Mesothelial cell of epicardium (in vitro differentiated cells): ENCODE measurements around the gene AGO4. TPM values are rescaled to one million over a fixed set of nuclear protein-coding genes. Genes with fewer than 3 reads are reported as not detected.

Experiments used
- DNase-seq, 2 experiments: peaks; one replicate each; pipeline ENCODE4 v3.0.0; 2021; ENCODE audit warnings: low spot score in 2 of 2; ENCODE audit not compliant: unreplicated experiment in 2 of 2
- H3K27ac Mint-ChIP-seq: 2 replicates; pipeline ENCODE4 v1.8.0; 2021; ENCODE audit warnings: mixed read lengths
- H3K27me3 Mint-ChIP-seq: 2 replicates; pipeline ENCODE4 v1.8.0; 2021; ENCODE audit warnings: low read depth, mixed read lengths
- H3K36me3 Mint-ChIP-seq: 2 replicates; pipeline ENCODE4 v1.8.0; 2021; ENCODE audit warnings: mixed read lengths
- H3K4me1 Mint-ChIP-seq: 2 replicates; pipeline ENCODE4 v1.8.0; 2021; ENCODE audit warnings: mixed read lengths
- H3K4me3 Mint-ChIP-seq: 2 replicates; pipeline ENCODE4 v1.8.0; 2021; ENCODE audit warnings: mild to moderate bottlenecking, moderate library complexity, mixed read lengths
- H3K9me3 Mint-ChIP-seq: 2 replicates; pipeline ENCODE4 v1.8.0; 2021; ENCODE audit warnings: mixed read lengths
- CTCF ChIP-seq: fragments of 200-600 bp; sonication (generic); IDR thresholded peaks from one replicate; pipeline ENCODE4 v1.5.0; 2021; ENCODE audit warnings: antibody characterized with exemption; ENCODE audit not compliant: unreplicated experiment
- total RNA-seq: library from RNA; stranded (reverse); gene quantifications from 3 replicates; pipeline ENCODE4 v1.2.1, GENCODE V29; 2021

Gene AGO4
- total RNA-seq, 1 donor from 2014 or later, result 26.5 TPM

- no peak overlapping the region for H3K27ac Mint-ChIP-seq
- no peaks in the 10 kb centered on the region for H3K27me3 Mint-ChIP-seq
- no peak for DNase-seq
- H3K9me3 Mint-ChIP-seq, result peaks cover 3% of the 10 kb centered on the region
- H3K4me1 Mint-ChIP-seq, result peaks cover 13% of the 10 kb centered on the region
- H3K36me3 Mint-ChIP-seq, result peaks cover 37% of the 10 kb centered on the region
- H3K4me3 Mint-ChIP-seq, result no peak overlapping the region
- TF ChIP-seq CTCF, result no peak
Observed at GRCh38 chr1:35833395-35833794, 25.6 kb downstream of the AGO4 start.

- no peak for DNase-seq
- Mint-ChIP-seq H3K4me3 (no peak overlapping the region), H3K9me3 (peaks cover 3% of the 10 kb centered on the region), H3K27ac (peak overlapping the region; percentile 47), H3K27me3 (no peaks in the 10 kb centered on the region), H3K4me1 (peaks cover 13% of the 10 kb centered on the region), H3K36me3 (peaks cover 40% of the 10 kb centered on the region)
- no peak for TF ChIP-seq CTCF
Observed at GRCh38 chr1:35834218-35834617, 26.4 kb downstream of the AGO4 start.

- peaks cover 44% of the 10 kb centered on the region for H3K36me3 Mint-ChIP-seq
- peaks cover 13% of the 10 kb centered on the region for H3K4me1 Mint-ChIP-seq
- TF ChIP-seq CTCF, result no peak
- H3K9me3 Mint-ChIP-seq, result peaks cover 3% of the 10 kb centered on the region
- DNase-seq, result no peak
- H3K27me3 Mint-ChIP-seq, result no peaks in the 10 kb centered on the region
- H3K4me3 Mint-ChIP-seq, result no peak overlapping the region
- H3K27ac Mint-ChIP-seq, result peak overlapping the region; percentile 77
Observed at GRCh38 chr1:35835398-35835797, 27.6 kb downstream of the AGO4 start.

GRCh38 chr1:35836734-35837133 lies 28.9 kb downstream of the AGO4 start:
- no peak for DNase-seq
- peaks cover 13% of the 10 kb centered on the region for H3K4me1 Mint-ChIP-seq
- H3K27me3 Mint-ChIP-seq, result no peaks in the 10 kb centered on the region
- TF ChIP-seq CTCF, result no peak
- peaks cover 48% of the 10 kb centered on the region for H3K36me3 Mint-ChIP-seq
- H3K9me3 Mint-ChIP-seq, result peaks cover 3% of the 10 kb centered on the region
- H3K27ac Mint-ChIP-seq, result no peak overlapping the region
- no peak overlapping the region for H3K4me3 Mint-ChIP-seq

- no peak for DNase-seq
- H3K9me3 Mint-ChIP-seq, result peaks cover 3% of the 10 kb centered on the region
- H3K27ac Mint-ChIP-seq, result no peak overlapping the region
- peaks cover 54% of the 10 kb centered on the region for H3K36me3 Mint-ChIP-seq
- TF ChIP-seq CTCF, result no peak
- H3K27me3 Mint-ChIP-seq, result no peaks in the 10 kb centered on the region
- H3K4me1 Mint-ChIP-seq, result peaks cover 13% of the 10 kb centered on the region
- no peak overlapping the region for H3K4me3 Mint-ChIP-seq
Observed at GRCh38 chr1:35838693-35839245, 31.0 kb downstream of the AGO4 start.

- peaks cover 6% of the 10 kb centered on the region for H3K4me1 Mint-ChIP-seq
- H3K27me3 Mint-ChIP-seq, result no peaks in the 10 kb centered on the region
- H3K9me3 Mint-ChIP-seq, result no peaks in the 10 kb centered on the region
- H3K36me3 Mint-ChIP-seq, result peaks cover 39% of the 10 kb centered on the region
- no peak for DNase-seq
- H3K27ac Mint-ChIP-seq, result peak overlapping the region; percentile 51
- H3K4me3 Mint-ChIP-seq, result no peak overlapping the region
- TF ChIP-seq CTCF, result no peak
Observed at GRCh38 chr1:35844826-35845225, 37.0 kb downstream of the AGO4 start.
